Central memory CD4-positive, alpha-beta T cell (primary cell): Measurements from ENCODE around the gene SIPA1L3.

ENCODE experiments used
- DNase-seq: peaks from one replicate; pipeline ENCODE4 v3.0.0; 2022

The SIPA1L3 gene

GRCh38 chr19:38003438-38004185 lies 96.6 kb downstream of the SIPA1L3 start:
- no peak for DNase-seq

GRCh38 chr19:38004186-38004520 lies 97.1 kb downstream of the SIPA1L3 start:
- DNase-seq = no peak

- no peak for DNase-seq
These were observed 97.7 kb downstream of the SIPA1L3 start for GRCh38 chr19:38004521-38005223.

GRCh38 chr19:38005224-38005614 lies 98.2 kb downstream of the SIPA1L3 start:
- DNase-seq = no peak

- DNase-seq = no peak
These were observed 99.5 kb downstream of the SIPA1L3 start for GRCh38 chr19:38006361-38007045.

GRCh38 chr19:38009650-38010242 lies 102.7 kb downstream of the SIPA1L3 start:
- DNase-seq = no peak

- no peak for DNase-seq
These were observed 104.4 kb downstream of the SIPA1L3 start for GRCh38 chr19:38011426-38011825.

- no peak for DNase-seq
These were observed 105.3 kb downstream of the SIPA1L3 start for GRCh38 chr19:38012290-38012689.

GRCh38 chr19:38012944-38013343 lies 105.9 kb downstream of the SIPA1L3 start:
- no peak for DNase-seq

GRCh38 chr19:38013913-38014580 lies 107.0 kb downstream of the SIPA1L3 start:
- DNase-seq = no peak

GRCh38 chr19:38015216-38015615 lies 108.2 kb downstream of the SIPA1L3 start:
- DNase-seq = no peak

- DNase-seq = no peak
These were observed 108.8 kb downstream of the SIPA1L3 start for GRCh38 chr19:38015761-38016160.

GRCh38 chr19:38017401-38018151 lies 110.6 kb downstream of the SIPA1L3 start:
- no peak for DNase-seq

- no peak for DNase-seq
These were observed 111.8 kb downstream of the SIPA1L3 start for GRCh38 chr19:38018694-38019395.

- DNase-seq = no peak
These were observed 112.4 kb downstream of the SIPA1L3 start for GRCh38 chr19:38019396-38019724.

GRCh38 chr19:38020311-38020710 lies 113.3 kb downstream of the SIPA1L3 start:
- no peak for DNase-seq

GRCh38 chr19:38021352-38021751 lies 114.3 kb downstream of the SIPA1L3 start:
- no peak for DNase-seq

- no peak for DNase-seq
These were observed 116.0 kb downstream of the SIPA1L3 start for GRCh38 chr19:38022791-38023670.

GRCh38 chr19:38023671-38024541 lies 116.9 kb downstream of the SIPA1L3 start:
- no peak for DNase-seq
